Measurements from ENCODE around the gene UROS.

UROS gene

DNA sequence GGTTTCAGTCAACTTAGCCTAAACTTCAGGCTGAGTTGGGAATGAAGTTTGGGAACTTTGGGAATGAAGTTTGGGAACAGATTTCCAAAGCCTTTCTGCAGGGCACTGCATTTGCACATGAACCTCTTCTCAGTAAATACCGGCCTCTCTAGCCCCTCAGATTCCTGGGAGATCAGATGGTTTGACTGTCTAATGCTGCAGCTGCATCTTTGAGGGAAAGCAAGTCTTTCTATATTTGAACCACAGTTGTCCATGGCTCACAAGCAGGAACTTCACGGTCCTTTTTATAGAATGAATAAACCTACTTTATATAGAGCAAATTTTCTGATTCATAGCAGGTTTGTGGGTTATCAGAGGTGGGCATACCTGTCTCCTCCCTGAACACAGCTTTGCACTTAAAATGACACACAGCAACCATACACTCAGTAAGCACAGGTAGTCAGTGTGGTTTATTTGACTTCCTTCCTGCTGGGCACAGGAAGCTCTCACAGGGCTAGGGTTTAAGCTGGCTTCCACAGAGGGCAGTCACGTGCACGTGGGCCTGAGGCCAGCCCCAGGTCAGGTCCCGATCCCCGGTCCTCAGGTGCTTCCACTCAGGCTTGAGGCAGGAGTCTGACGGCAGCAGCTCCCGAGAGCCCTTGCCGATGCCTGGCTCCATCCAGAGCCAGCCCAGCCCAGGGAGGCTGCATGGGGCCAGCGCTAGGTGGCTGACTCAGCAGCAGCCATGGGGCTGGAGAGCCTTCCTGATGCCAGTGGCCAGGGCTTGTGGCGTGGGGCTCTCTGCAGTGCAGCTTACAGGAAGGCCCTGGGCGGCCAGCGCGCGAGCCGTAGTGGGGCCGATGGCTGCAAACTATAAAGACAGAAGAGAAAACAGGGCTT is 34.7 kb downstream of the UROS start:
- H3K36me3 Mint-ChIP-seq = peaks cover 35% of the 10 kb centered on the region
- H3K27ac Mint-ChIP-seq = no peak overlapping the region
- no peak for ATAC-seq (ENCODE audit: low read depth)
- no peaks in the 10 kb centered on the region for H3K27me3 Mint-ChIP-seq
- peaks cover 4% of the 10 kb centered on the region for H3K4me1 Mint-ChIP-seq
- no peak overlapping the region for H3K4me3 Mint-ChIP-seq
- no peaks in the 10 kb centered on the region for H3K9me3 Mint-ChIP-seq
- no peak for DNase-seq (ENCODE audit: low spot score in 2 of 2)

DNA sequence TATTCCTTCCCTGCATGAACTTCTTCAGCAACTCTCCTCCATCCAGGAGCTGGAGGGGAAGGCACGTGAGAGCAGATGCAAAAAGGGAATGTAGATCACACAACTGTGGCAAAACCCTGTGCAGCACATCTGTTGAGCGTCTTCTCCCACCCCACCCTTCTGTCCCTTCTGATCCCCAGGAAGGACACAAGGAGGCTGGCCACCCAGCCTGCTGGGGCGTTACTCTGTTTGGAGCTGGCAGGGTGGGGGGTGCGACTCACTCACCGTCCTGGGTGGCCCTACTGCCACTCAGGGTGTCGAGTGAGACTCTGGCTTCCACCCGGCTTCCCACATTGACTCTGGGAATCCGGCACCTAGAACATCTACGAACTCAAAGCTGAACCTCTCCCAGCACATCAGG is 37.3 kb downstream of the UROS start:
- Mint-ChIP-seq H3K27ac (no peak overlapping the region), H3K27me3 (no peaks in the 10 kb centered on the region), H3K4me1 (peaks cover 4% of the 10 kb centered on the region), H3K4me3 (no peak overlapping the region), H3K36me3 (peaks cover 20% of the 10 kb centered on the region), H3K9me3 (no peaks in the 10 kb centered on the region)
- ATAC-seq (ENCODE audit: low read depth) (no peak), DNase-seq (ENCODE audit: low spot score in 2 of 2) (no peak)

DNA sequence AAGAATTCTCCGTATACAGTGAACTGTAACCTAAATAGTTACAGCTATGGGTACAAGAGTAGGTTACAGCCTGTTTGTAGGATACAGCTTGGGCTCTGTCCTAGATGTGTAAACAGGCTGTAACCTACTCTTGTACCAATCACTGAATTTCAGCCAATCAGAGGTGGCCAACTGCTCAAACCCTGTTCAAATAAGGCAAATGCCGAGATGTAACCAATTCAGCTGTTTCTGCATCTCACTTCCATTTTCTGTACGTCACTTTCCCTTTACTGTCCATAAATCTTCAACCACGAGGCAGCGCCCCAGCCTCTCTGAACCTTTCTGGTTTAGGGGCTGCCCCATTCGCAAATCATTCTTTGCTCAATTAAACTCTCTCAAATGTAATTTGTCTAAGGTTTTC is 39.1 kb downstream of the UROS start:
- ATAC-seq (ENCODE audit: low read depth) (no peak), DNase-seq (ENCODE audit: low spot score in 2 of 2) (no peak)
- H3K27me3 Mint-ChIP-seq = no peaks in the 10 kb centered on the region
- H3K36me3 Mint-ChIP-seq = peaks cover 9% of the 10 kb centered on the region
- H3K4me3 Mint-ChIP-seq = no peak overlapping the region
- peaks cover 4% of the 10 kb centered on the region for H3K4me1 Mint-ChIP-seq
- peaks cover 2% of the 10 kb centered on the region for H3K9me3 Mint-ChIP-seq
- no peak overlapping the region for H3K27ac Mint-ChIP-seq

GRCh38 chr10:125783408-125783807 is 39.6 kb downstream of the UROS start:
- no peak overlapping the region for H3K4me3 Mint-ChIP-seq
- ATAC-seq (ENCODE audit: low read depth) = no peak
- no peak for DNase-seq (ENCODE audit: low spot score in 2 of 2)

DNA sequence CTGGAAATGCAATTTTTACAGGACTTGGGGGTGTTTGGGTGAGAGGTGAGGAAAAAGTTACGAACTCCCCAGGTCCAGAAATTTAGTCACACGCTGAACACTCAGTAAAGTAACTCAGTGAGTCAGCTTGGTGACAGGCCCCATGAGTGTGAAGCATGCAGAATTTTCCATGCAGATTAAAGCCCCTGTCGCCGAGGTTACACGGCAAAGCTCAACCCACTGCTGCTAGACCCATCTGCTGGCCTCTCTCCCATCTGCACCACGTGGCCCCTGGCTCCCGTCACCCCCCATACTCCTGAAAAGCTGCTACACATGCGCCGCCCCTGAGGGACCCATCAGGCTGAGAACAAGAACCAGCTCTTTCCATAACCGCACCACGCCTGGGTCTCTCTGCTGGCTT is 40.4 kb downstream of the UROS start:
- peaks cover 2% of the 10 kb centered on the region for H3K4me1 Mint-ChIP-seq
- DNase-seq (ENCODE audit: low spot score in 2 of 2) (no peak), ATAC-seq (ENCODE audit: low read depth) (no peak)
- no peak overlapping the region for H3K4me3 Mint-ChIP-seq
- H3K9me3 Mint-ChIP-seq = peaks cover 2% of the 10 kb centered on the region
- peaks cover 5% of the 10 kb centered on the region for H3K36me3 Mint-ChIP-seq
- H3K27ac Mint-ChIP-seq = no peak overlapping the region
- peaks cover 2% of the 10 kb centered on the region for H3K27me3 Mint-ChIP-seq

More at GRCh38 chr10:125783408-125783807, 39.6 kb downstream of the UROS start:
- H3K4me1 Mint-ChIP-seq = peaks cover 2% of the 10 kb centered on the region
- no peaks in the 10 kb centered on the region for H3K27me3 Mint-ChIP-seq
- H3K27ac Mint-ChIP-seq = no peak overlapping the region
- H3K36me3 Mint-ChIP-seq = peaks cover 9% of the 10 kb centered on the region
- H3K9me3 Mint-ChIP-seq = peaks cover 2% of the 10 kb centered on the region

DNA sequence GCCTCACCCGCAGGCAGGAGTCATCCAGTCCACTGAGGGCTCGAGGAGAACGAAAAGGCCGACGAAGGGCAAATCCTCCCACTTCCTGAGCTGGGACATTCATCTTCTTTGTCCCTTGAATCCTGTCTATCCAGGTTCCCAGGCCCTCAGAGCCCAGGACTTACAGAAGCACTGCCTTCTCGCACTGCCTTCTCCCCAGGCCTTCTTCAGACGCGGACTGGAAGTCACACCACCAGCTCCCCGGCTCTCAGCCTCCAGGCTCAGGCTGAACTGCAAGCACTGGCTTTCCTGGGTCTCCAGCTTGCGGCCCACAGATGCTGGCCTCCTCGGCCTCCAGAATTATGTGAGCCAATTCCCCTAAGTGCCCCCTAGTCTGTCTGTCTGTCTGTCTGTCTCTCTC is 41.0 kb downstream of the UROS start:
- Mint-ChIP-seq H3K4me3 (no peak overlapping the region), H3K27me3 (peaks cover 2% of the 10 kb centered on the region), H3K9me3 (peaks cover 2% of the 10 kb centered on the region), H3K4me1 (peaks cover 2% of the 10 kb centered on the region), H3K36me3 (peaks cover 2% of the 10 kb centered on the region), H3K27ac (no peak overlapping the region)
- ATAC-seq (ENCODE audit: low read depth) (no peak), DNase-seq (ENCODE audit: low spot score in 2 of 2) (no peak)

- Mint-ChIP-seq H3K4me1 (peaks cover 2% of the 10 kb centered on the region), H3K9me3 (peaks cover 2% of the 10 kb centered on the region), H3K4me3 (no peak overlapping the region), H3K36me3 (no peaks in the 10 kb centered on the region), H3K27ac (no peak overlapping the region), H3K27me3 (peaks cover 2% of the 10 kb centered on the region)
- ATAC-seq (ENCODE audit: low read depth) (no peak), DNase-seq (ENCODE audit: low spot score in 2 of 2) (no peak)
Measured at GRCh38 chr10:125781374-125781773, 41.7 kb downstream of the UROS start.

DNA sequence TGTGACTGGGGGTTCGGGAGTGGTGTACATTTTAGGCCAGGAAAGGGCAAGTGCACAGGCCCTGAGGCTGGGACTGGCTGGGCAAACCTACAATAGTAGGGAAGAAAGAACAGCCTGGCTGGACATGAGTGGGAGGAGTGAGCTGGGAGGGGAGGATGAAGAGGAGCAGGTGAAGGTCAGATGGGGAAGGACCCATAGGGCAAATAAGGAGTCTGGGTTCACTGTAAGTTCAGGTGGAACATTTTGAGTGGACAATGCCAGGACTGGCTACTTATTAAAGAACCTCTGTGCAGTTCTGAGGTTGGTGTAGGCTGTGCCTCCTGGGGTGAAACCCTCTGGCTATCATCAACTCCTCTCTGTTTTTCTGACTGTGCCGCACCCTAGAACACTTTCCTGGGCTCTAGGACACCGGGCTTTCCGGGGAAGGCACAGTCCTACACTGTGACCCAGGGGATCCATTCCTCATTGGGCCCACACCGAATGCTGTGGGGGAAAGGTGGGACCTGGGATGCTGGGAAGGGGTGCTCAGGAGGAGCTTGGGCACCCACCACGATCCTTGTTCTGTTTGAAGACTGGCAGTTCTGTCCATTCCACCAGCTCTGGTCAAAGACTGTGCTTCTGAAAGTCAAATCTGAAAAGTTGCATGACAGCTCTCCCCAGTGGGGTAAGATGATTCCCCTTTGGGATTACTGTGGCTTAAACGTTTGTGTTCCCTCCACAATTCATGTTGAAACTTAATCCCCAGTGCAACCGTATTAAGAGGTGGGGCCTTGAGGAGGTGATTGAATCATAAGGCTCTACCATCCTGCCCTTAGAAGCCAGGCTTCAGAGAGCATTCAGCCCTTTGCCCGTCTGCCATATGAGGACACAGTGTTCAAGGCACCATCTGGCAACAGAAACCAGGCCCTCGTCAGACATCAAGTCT is 43.4 kb downstream of the UROS start:
- no peaks in the 10 kb centered on the region for H3K4me1 Mint-ChIP-seq
- no peak overlapping the region for H3K4me3 Mint-ChIP-seq
- DNase-seq (ENCODE audit: low spot score in 2 of 2) (no peak), ATAC-seq (ENCODE audit: low read depth) (no peak)
- no peak overlapping the region for H3K27ac Mint-ChIP-seq
- H3K27me3 Mint-ChIP-seq = peaks cover 3% of the 10 kb centered on the region
- no peaks in the 10 kb centered on the region for H3K36me3 Mint-ChIP-seq
- peaks cover 2% of the 10 kb centered on the region for H3K9me3 Mint-ChIP-seq

DNA sequence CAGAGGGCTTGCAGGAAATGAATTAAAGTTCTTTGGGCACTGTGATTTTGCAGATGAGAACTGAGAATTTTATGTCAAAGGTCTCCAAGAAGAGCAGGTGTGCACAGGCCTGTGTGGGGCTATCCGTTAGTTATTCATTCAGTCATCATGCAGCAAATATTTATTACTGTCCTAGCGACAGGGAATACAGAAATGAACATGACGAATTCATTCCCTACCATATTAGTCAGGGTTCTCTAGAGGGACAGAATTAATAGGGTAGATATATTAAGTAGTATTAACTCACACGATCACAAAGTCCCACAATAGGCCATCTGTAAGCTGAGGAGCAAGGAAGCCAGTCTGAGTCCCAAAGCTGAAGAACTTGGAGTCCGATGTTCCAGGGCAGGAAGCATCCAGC is 44.5 kb downstream of the UROS start:
- H3K4me1 Mint-ChIP-seq = no peaks in the 10 kb centered on the region
- H3K36me3 Mint-ChIP-seq = no peaks in the 10 kb centered on the region
- no peak overlapping the region for H3K27ac Mint-ChIP-seq
- H3K4me3 Mint-ChIP-seq = no peak overlapping the region
- H3K9me3 Mint-ChIP-seq = peaks cover 3% of the 10 kb centered on the region
- peaks cover 6% of the 10 kb centered on the region for H3K27me3 Mint-ChIP-seq
- ATAC-seq (ENCODE audit: low read depth) = no peak
- DNase-seq (ENCODE audit: low spot score in 2 of 2) = no peak

DNA sequence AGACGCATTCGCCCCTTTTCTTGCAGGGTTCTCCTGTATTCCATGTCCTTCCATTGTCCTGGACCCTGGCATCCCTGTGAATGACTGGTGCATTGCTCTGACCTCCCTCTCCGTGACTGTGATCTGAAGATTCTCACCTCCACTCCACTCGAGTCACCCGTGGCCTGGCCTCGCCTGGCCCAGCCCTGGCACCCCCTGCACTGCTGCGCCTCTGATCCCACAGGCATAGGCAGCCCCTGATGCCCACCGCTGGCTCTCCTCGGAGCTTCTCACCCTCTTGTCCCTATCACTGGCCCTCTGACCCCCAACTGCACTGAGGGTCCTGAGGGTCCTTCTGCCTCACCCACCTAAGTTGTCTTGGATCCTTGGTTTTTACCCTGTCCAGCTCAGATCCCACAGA is 45.3 kb downstream of the UROS start:
- H3K27me3 Mint-ChIP-seq = peaks cover 6% of the 10 kb centered on the region
- no peak for DNase-seq (ENCODE audit: low spot score in 2 of 2)
- no peak overlapping the region for H3K4me3 Mint-ChIP-seq

GRCh38 chr10:125775491-125776106 is 47.5 kb downstream of the UROS start, which contains the start of gene MMP21:
TSS of gene MMP21 (minus strand) at chr10:125775821. CDS start at chr10:125775821, 0 bp downstream.
- H3K9me3 Mint-ChIP-seq = peaks cover 3% of the 10 kb centered on the region
- H3K4me1 Mint-ChIP-seq = no peaks in the 10 kb centered on the region
- no peak for DNase-seq (ENCODE audit: low spot score in 2 of 2)
- no peak within 1 kb of the TSS for H3K27ac Mint-ChIP-seq
- no peaks in the 10 kb centered on the region for H3K36me3 Mint-ChIP-seq
- H3K4me3 Mint-ChIP-seq = no peak within 1 kb of the TSS
- H3K27me3 Mint-ChIP-seq = peaks cover 6% of the 10 kb centered on the region
- no peak for ATAC-seq (ENCODE audit: low read depth)

More for the DNA sequence above, 45.3 kb downstream of the UROS start:
- Mint-ChIP-seq H3K27ac (no peak overlapping the region), H3K36me3 (no peaks in the 10 kb centered on the region), H3K4me1 (no peaks in the 10 kb centered on the region), H3K9me3 (peaks cover 3% of the 10 kb centered on the region)
- no peak for ATAC-seq (ENCODE audit: low read depth)

- peaks cover 6% of the 10 kb centered on the region for H3K27me3 Mint-ChIP-seq
- H3K27ac Mint-ChIP-seq = no peak overlapping the region
- DNase-seq (ENCODE audit: low spot score in 2 of 2) (no peak), ATAC-seq (ENCODE audit: low read depth) (no peak)
- H3K36me3 Mint-ChIP-seq = no peaks in the 10 kb centered on the region
- H3K4me1 Mint-ChIP-seq = no peaks in the 10 kb centered on the region
- H3K9me3 Mint-ChIP-seq = peaks cover 1% of the 10 kb centered on the region
- no peak overlapping the region for H3K4me3 Mint-ChIP-seq
Measured at GRCh38 chr10:125774581-125775191, 48.4 kb downstream of the UROS start.

- H3K9me3 Mint-ChIP-seq = peaks cover 1% of the 10 kb centered on the region
- no peaks in the 10 kb centered on the region for H3K36me3 Mint-ChIP-seq
- H3K4me3 Mint-ChIP-seq = no peak overlapping the region
- H3K27me3 Mint-ChIP-seq = peaks cover 6% of the 10 kb centered on the region
- no peak for ATAC-seq (ENCODE audit: low read depth)
- no peak for DNase-seq (ENCODE audit: low spot score in 2 of 2)
- no peaks in the 10 kb centered on the region for H3K4me1 Mint-ChIP-seq
- H3K27ac Mint-ChIP-seq = no peak overlapping the region
Measured at GRCh38 chr10:125773687-125774543, 49.1 kb downstream of the UROS start.
